Measurements from ENCODE around the gene ENPP3. TPM values are rescaled to one million over a fixed set of nuclear protein-coding genes. Genes with fewer than 3 reads are reported as not detected.

Gene ENPP3
- polyA plus RNA-seq, 1 of the 3 experiments (the other 2 are of a cell fraction) = not detected

GRCh38 chr6:131694832-131695426 is 57.8 kb downstream of the ENPP3 start:
- 0% methylated on average over 2 of the region's 2 CpGs for WGBS (ENCODE audit: low lambda C conversion rate)
- TF ChIP-seq SMC3 (IDR thresholded peaks at IDR 0.05; ENCODE audit: low read depth, low read length) (peak; percentile 45), RXRA (IDR thresholded peaks at IDR 0.05; ENCODE audit: borderline replicate concordance, low read depth) (no peak), PBX3 (IDR thresholded peaks at IDR 0.05) (no peak), CTCF (IDR thresholded peaks at IDR 0.05) (peak; percentile 74), RAD21 (IDR thresholded peaks at IDR 0.05; ENCODE audit: low read length) (peak; percentile 72), EP300 (IDR thresholded peaks at IDR 0.05; ENCODE audit: borderline replicate concordance in 1 of 2, low read depth in 1 of 2, low read length in 1 of 2) (no peak), CHD2 (IDR thresholded peaks at IDR 0.05; ENCODE audit: low read length, partially characterized antibody) (no peak)
- peak; percentile 60 for DNase-seq
- Histone ChIP-seq H3K27ac (ENCODE audit: low read depth in 2 of 2, low read length in 1 of 2) (no peak overlapping the region), H3K9me2 (no peaks in the 10 kb centered on the region), H3K79me2 (ENCODE audit: insufficient read depth) (no peaks in the 10 kb centered on the region), H3K4me2 (no peak overlapping the region), H4K20me1 (ENCODE audit: insufficient read depth) (no peaks in the 10 kb centered on the region), H2AFZ (ENCODE audit: low read depth) (no peak overlapping the region), H3K9me3 (no peaks in the 10 kb centered on the region), H3K4me3 (ENCODE audit: low read depth in 2 of 2, low read length in 1 of 2) (peak overlapping the region in 1 of 2 experiments; percentile 46; a peak in 1 of 4 replicates), H3F3A (replicated peaks; ENCODE audit: insufficient read depth) (no peaks in the 10 kb centered on the region), H3K27me3 (ENCODE audit: insufficient read depth) (peaks cover 12% of the 10 kb centered on the region; the same call in 1 of the 2 replicates), H3K4me1 (ENCODE audit: control insufficient read depth in 1 of 2, insufficient read depth in 2 of 2, low read depth in 1 of 2, low read length in 1 of 2) (no peaks in the 10 kb centered on the region), H3K9ac (no peak overlapping the region), H3K36me3 (replicated peaks in 1 of 2; ENCODE audit: control insufficient read depth in 1 of 2, insufficient read depth in 2 of 2, low read length in 1 of 2) (no peaks in the 10 kb centered on the region)
- ChIA-PET CTCF (interaction anchor here (0.7 to 3.6 kb wide), 9 partner anchors 24 to 221 kb away, joined by 3 to 21 read pairs (median 3); partner anchors contain the start of gene MED23), POLR2A (no interaction called here)

- Histone ChIP-seq H3K4me2 (no peak overlapping the region), H3F3A (replicated peaks; ENCODE audit: insufficient read depth) (no peaks in the 10 kb centered on the region), H3K9me3 (no peaks in the 10 kb centered on the region), H3K79me2 (ENCODE audit: insufficient read depth) (no peaks in the 10 kb centered on the region), H3K4me3 (ENCODE audit: low read depth in 2 of 2, low read length in 1 of 2) (no peak overlapping the region), H3K36me3 (replicated peaks in 1 of 2; ENCODE audit: control insufficient read depth in 1 of 2, insufficient read depth in 2 of 2, low read length in 1 of 2) (no peaks in the 10 kb centered on the region), H2AFZ (ENCODE audit: low read depth) (no peak overlapping the region), H3K9me2 (no peaks in the 10 kb centered on the region), H3K9ac (no peak overlapping the region), H3K27ac (ENCODE audit: low read depth in 2 of 2, low read length in 1 of 2) (no peak overlapping the region), H3K27me3 (ENCODE audit: insufficient read depth) (no peaks in the 10 kb centered on the region; the same call in 1 of the 2 replicates), H3K4me1 (ENCODE audit: control insufficient read depth in 1 of 2, insufficient read depth in 2 of 2, low read depth in 1 of 2, low read length in 1 of 2) (no peaks in the 10 kb centered on the region), H4K20me1 (ENCODE audit: insufficient read depth) (no peaks in the 10 kb centered on the region)
- WGBS (ENCODE audit: low lambda C conversion rate) = 19% methylated on average over 7 of the region's 7 CpGs
- TF ChIP-seq CHD2 (IDR thresholded peaks at IDR 0.05; ENCODE audit: low read length, partially characterized antibody) (no peak), RXRA (IDR thresholded peaks at IDR 0.05; ENCODE audit: borderline replicate concordance, low read depth) (no peak), SMC3 (IDR thresholded peaks at IDR 0.05; ENCODE audit: low read depth, low read length) (no peak), EP300 (IDR thresholded peaks at IDR 0.05; ENCODE audit: borderline replicate concordance in 1 of 2, low read depth in 1 of 2, low read length in 1 of 2) (no peak), TEAD4 (IDR thresholded peaks at IDR 0.05; ENCODE audit: borderline replicate concordance, insufficient read depth) (no peak), YY1 (IDR thresholded peaks at IDR 0.05; ENCODE audit: low read depth) (no peak), ELF1 (IDR thresholded peaks at IDR 0.05) (no peak), MEF2A (IDR thresholded peaks at IDR 0.05; ENCODE audit: borderline replicate concordance, low read depth) (no peak), JUND (IDR thresholded peaks at IDR 0.05) (no peak), EZH2phosphoT487 (IDR thresholded peaks at IDR 0.05; ENCODE audit: borderline replicate concordance, low read depth) (no peak), IRF3 (IDR thresholded peaks at IDR 0.05; ENCODE audit: low read depth, low read length) (no peak), TAF1 (IDR thresholded peaks at IDR 0.05; ENCODE audit: borderline replicate concordance, low read depth, low read length) (no peak), NRF1 (IDR thresholded peaks at IDR 0.05; ENCODE audit: low read depth, low read length) (no peak), SIN3A (IDR thresholded peaks at IDR 0.05; ENCODE audit: borderline replicate concordance, low read depth, low read length) (no peak)
- TF ChIP-seq, protein P1, sequence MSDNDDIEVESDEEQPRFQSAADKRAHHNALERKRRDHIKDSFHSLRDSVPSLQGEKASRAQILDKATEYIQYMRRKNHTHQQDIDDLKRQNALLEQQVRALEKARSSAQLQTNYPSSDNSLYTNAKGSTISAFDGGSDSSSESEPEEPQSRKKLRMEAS (IDR thresholded peaks at IDR 0.05; ENCODE audit: low read depth) = no peak
- TF ChIP-seq, protein P2, sequence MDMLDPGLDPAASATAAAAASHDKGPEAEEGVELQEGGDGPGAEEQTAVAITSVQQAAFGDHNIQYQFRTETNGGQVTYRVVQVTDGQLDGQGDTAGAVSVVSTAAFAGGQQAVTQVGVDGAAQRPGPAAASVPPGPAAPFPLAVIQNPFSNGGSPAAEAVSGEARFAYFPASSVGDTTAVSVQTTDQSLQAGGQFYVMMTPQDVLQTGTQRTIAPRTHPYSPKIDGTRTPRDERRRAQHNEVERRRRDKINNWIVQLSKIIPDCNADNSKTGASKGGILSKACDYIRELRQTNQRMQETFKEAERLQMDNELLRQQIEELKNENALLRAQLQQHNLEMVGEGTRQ (IDR thresholded peaks at IDR 0.05; ENCODE audit: borderline replicate concordance, low read depth, low read length) = no peak
- DNase-seq = no peak
- POLR2A ChIA-PET = no interaction called here
- CTCF ChIA-PET = interaction anchor here (0.6 to 3.6 kb wide), 2 partner anchors 69 to 650 kb away, joined by 3 to 12 read pairs; partner anchors contain the start of gene MED23
Observed at GRCh38 chr6:131696956-131697355, 59.9 kb downstream of the ENPP3 start.
